ENCODE results near the gene EPHA2.

Gene EPHA2

DNA sequence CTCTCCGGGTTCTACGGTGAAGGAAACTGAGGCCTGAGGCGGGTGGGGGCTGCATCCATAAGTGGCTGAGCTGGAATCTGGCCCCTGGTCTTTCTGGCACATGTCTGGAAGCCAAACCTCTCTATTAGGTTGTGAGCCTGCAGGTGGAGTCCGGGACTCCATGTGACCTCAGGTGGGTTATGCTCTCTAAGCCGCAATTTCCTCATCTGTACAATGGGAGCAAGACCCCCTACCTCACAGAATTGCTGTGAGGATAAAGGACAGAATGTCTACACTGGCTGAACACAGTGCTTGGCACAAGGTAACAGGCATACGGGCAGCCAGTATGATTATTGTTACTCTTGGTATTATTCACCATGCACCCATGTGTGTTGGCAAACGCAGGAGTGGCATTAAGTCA, 6.7 kb downstream of the EPHA2 start:
- DNase-seq = no peak

GRCh38 chr1:16148329-16149092, 7.4 kb downstream of the EPHA2 start:
- DNase-seq = no peak

- no peak for DNase-seq
Observed at GRCh38 chr1:16147156-16147926, 8.5 kb downstream of the EPHA2 start.

DNA sequence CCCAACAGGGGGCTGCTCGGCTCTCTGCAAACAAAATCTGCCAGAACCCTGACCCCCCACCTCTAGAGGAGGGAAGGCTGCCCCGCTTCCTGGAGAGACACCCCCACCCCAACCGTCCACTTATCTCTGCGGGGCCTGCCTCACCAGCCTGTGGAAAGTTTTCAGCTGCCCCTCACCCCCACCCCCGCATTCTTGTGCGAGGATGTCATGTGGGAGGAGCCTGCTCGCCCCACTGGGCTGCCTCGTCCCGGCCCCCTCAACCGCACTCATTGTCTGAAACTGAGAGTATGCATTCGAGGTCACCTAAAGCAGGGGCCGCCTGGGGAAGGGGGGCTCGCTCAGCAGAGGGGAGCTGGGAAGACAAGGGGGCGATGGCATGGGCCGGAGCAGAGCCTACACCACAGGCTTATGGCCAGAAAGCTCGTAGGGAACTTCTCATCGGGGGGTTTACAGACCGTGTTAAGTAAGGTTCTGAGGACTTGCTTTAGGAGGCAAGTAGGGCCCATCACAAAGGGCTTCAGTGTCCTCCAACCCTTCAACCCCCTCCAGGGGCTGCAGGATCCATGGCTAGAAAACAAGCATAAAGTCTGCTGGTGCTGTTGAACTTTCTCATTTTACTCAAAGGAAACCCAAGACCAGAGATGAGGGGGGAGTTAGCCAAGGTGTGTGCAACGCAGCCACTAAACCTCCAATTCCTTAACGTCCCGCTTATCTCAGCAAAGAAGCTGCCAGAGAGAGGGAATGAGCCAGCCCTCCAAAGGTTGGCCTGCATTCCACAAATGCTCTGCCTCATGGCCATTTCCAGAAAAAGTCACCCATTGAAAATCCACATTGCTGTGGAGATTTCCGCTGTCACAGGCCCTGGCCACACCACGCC, 9.4 kb downstream of the EPHA2 start:
- no peak for DNase-seq

- DNase-seq = no peak
Observed at GRCh38 chr1:16145662-16146278, 10.1 kb downstream of the EPHA2 start.

DNA sequence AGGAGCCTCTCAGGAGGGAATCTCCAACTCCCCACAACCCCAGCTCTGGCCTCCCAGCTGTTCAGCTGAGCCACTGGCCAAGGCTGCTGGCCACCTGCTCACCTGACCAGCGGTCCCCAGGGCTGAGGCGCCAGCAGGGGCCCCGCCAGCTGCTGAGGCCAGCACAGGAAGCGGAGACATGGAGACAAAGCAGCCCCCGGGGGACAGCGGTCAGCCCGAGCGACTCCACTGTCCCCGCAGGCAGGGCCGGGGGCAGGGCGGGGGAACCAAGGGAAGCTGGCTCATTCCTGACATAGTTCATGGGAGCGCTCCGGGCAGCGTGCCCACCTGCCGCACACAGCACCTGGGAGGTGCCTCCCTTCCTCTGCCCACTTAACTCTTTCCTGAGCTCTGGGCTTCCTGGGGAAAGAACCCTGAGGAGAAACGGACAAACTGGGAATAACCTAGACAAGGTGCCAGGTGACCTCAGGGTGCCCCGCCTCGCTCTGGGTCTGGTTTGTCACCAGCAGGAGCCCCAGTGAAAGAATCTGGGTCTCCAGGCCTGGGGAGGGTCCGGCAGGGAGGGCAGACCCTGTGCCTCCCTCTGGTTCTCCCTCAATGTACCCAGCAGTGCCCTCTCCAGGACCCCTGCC, 10.7 kb downstream of the EPHA2 start:
- DNase-seq = no peak

GRCh38 chr1:16144325-16145029, 11.4 kb downstream of the EPHA2 start:
- no peak for DNase-seq

- DNase-seq = no peak
Observed at GRCh38 chr1:16143566-16144324, 12.1 kb downstream of the EPHA2 start.

DNA sequence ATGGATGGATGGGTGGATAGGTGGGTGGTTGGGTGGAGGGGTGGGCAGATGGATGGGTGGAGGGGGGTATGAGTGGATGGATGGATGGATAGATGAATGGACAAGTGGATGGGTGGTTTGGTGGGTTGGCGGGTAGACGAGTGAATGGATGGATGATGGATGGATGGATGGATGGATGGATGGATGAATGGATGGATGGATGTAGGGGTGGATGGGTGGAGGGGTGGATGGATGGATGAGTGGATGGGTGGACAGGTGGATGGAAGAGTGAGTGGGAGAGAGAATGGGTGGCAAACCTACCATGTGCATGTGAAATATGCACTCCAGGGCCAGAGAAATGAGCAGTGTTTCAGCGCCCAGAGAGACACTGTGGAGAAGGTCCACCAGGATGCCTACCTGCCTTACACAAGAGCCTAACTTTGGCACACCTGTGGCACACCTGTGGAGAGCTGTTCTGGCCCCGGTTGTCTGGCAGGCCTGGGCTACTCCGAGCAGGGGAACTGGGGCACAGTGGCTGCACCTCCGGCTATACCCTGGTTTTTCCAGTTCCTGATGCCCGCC, 12.8 kb downstream of the EPHA2 start:
- no peak for DNase-seq

DNA sequence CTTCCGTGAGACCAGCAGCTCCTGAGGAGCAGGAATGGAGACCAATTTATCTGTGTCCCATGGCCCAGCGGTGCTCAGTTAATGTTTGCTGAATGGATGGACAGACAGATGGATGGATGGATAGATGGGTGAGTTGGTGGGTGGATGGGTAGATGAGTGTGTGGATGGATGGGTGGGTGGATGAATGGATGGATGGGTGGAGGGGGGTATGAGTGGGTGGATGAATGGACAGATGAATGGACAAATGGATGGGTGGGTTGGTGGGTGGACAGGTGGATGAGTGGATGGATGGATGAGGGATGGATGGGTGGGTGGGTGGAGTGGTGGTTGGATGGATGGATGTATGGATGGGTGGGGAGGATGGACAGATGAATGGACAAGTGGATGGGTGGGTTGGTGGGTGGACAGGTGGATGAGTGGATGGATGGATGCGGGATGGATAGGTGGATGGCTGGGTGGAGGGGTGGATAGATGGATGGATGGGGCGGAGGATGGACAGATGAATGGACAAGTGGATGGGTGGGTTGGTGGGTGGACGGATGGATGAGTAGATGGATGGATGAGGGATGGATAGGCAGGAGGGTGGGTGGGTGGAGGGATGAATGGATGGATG, 13.4 kb downstream of the EPHA2 start:
- DNase-seq = no peak

- no peak for DNase-seq
Observed at GRCh38 chr1:16141573-16142336, 14.1 kb downstream of the EPHA2 start.

DNA sequence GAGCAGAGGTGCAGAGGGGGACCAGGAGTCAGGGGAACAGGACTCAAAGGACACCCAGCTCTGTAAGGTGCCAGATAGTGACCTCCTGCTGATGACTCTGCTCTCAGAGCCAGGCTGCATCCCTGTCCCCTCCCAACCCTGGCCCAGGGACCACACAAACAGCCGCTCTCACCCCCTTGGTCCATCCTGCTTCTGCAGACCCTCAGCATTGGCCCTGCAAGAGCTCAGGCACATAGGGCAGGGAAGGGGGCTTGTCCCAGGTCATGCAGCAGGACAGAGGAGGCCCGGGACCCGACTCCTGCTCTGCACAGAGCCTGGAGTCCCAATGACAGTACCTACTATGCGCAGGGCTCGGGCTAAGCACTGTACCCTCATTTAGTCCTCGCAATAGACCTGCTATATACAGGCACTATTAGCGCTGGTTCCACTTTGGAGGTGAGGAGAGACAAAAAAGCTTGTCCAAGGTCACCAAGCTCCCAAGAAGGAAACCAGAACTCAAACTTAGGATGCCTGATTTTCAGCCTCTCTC, 15.7 kb downstream of the EPHA2 start:
- DNase-seq = no peak

DNA sequence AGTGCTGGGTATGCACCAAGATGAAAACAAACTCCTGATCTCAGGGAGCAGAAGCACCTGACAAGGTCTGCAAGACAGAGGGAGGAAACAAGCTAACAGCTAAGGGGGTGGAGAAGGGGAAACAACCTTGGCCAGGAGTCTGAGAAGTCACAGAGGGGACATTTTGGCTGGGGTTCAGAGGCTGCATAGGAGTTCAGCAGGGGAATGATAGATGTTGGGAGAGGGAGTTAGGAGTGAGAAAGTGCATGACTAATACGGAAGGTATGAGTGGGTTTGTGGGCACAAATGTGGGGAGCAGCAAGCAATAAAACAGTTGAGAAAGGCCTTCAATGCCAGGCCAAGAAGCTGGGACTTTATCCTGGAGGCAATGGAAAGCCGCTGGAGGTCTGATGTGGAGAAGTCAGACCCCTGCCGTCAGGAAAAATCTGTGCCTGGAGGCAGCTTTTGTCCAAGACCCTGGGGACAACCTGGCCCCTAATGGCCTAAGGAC, 16.4 kb downstream of the EPHA2 start:
- DNase-seq = no peak

- no peak for DNase-seq
Observed at GRCh38 chr1:16138772-16139221, 17.1 kb downstream of the EPHA2 start.

GRCh38 chr1:16137890-16138467, 17.9 kb downstream of the EPHA2 start:
- DNase-seq = no peak

DNA sequence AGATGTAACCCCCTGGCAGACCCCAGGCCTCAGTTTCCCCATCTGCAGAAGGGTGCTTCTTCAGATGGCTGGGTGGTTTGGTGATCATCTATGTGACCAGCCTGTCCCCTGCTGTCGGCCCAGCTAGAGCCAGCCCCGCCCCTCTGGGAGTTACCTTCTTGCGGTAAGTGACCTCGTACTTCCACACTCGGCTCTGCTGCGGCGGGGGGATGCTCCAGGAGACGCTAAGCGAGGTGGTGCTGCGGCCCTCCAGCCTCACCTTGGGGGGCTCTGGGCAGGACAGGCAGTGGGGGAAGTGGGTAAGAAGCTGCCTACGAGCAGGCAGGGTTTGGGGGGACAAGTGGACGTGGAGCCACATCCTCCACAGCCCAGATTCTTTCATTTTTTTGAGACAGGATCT, 20.4 kb downstream of the EPHA2 start:
- DNase-seq = no peak

DNA sequence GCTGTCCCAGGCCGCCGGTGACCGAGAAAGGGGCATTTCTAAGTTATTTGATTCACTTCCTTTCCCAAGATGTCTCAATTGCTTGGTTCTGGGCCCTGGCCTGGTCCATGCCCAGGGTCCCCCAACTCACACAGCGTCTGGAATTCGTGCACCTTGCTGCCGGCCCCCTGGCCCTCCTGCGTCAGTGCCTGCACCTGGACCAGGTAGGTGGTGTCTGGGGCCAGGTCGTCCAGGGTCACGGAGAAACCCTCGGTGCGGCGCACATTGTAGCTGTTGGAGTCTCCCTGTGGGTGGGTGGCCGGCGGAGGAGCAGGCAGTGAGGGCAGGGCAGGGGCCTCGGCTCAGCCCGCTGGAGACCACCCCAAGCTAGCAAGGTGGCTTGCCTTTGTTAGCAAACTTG, 21.0 kb downstream of the EPHA2 start:
- no peak for DNase-seq

GRCh38 chr1:16134066-16134801, 21.6 kb downstream of the EPHA2 start:
- no peak for DNase-seq

Measured in CD4-positive, alpha-beta T cell treated with Interleukin-1 beta for 1 hour (primary cell).